ENCODE measurements around the gene BATF3. TPM values are rescaled to one million over a fixed set of nuclear protein-coding genes. Genes with fewer than 3 reads are reported as not detected.

BATF3 gene
- total RNA-seq, result 1 to 10 TPM in 2 of 3 donors, under 1 TPM in 1; 0.38 to 2.9 (median 1.6) TPM
- long read RNA-seq, donor 1, result 0 reads
- long read RNA-seq, donor 2, partial matches to known transcripts, result 0 of 1 reads
- long read RNA-seq, donor 2, other reads (novel, unspliced or antisense), result 0 of 1 reads

- Histone ChIP-seq H3K4me3 (no peak within 1 kb of the TSS), H3K4me1 (ENCODE audit: low read depth) (peaks cover 12% of the 10 kb centered on the region), H3K9me3 (no peaks in the 10 kb centered on the region), H3K36me3 (ENCODE audit: low read depth) (no peaks in the 10 kb centered on the region)
- TF ChIP-seq, protein P1, sequence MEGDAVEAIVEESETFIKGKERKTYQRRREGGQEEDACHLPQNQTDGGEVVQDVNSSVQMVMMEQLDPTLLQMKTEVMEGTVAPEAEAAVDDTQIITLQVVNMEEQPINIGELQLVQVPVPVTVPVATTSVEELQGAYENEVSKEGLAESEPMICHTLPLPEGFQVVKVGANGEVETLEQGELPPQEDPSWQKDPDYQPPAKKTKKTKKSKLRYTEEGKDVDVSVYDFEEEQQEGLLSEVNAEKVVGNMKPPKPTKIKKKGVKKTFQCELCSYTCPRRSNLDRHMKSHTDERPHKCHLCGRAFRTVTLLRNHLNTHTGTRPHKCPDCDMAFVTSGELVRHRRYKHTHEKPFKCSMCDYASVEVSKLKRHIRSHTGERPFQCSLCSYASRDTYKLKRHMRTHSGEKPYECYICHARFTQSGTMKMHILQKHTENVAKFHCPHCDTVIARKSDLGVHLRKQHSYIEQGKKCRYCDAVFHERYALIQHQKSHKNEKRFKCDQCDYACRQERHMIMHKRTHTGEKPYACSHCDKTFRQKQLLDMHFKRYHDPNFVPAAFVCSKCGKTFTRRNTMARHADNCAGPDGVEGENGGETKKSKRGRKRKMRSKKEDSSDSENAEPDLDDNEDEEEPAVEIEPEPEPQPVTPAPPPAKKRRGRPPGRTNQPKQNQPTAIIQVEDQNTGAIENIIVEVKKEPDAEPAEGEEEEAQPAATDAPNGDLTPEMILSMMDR (IDR thresholded peaks at IDR 0.05), result no peak
- peak; percentile 82 for ATAC-seq
- DNase-seq, result peak; percentile 39 to 71 (median 65)
- intact Hi-C loops (cut with DNase I, micrococcal nuclease), result no loop called here
These were observed at the start of gene BATF3 for GRCh38 chr1:212699625-212700222. Gene BATF3 (minus strand): TSS chr1:212699840. CDS start chr1:212699762, 78 bp downstream.

DNA sequence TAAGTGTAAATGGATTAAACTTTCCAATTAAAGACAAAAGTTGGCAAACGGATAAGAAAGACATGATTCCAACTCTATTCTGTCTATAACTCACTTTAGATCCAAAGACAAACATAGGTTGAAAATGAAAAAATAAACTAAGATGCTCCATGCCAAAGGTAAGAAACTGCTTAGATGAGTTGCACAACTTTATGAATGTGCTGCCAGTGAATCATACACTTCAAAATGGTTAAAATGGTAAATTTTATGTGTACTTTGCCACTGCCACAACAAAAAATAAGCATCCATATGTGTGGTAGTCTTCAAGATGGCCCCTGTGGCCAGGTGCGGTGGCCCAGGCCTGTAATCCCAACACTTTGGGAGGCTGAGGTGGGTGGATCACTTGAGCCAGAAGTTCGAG is 46.9 kb upstream of the BATF3 start:
- no peak for DNase-seq
- no peak for ATAC-seq
- intact Hi-C loops (cut with DNase I, micrococcal nuclease), result no loop called here
- Histone ChIP-seq H3K36me3 (ENCODE audit: low read depth) (no peaks in the 10 kb centered on the region), H3K4me1 (ENCODE audit: low read depth) (no peaks in the 10 kb centered on the region), H3K9me3 (no peaks in the 10 kb centered on the region), H3K4me3 (no peak overlapping the region)
- TF ChIP-seq, protein P1 (IDR thresholded peaks at IDR 0.05), result no peak

DNA sequence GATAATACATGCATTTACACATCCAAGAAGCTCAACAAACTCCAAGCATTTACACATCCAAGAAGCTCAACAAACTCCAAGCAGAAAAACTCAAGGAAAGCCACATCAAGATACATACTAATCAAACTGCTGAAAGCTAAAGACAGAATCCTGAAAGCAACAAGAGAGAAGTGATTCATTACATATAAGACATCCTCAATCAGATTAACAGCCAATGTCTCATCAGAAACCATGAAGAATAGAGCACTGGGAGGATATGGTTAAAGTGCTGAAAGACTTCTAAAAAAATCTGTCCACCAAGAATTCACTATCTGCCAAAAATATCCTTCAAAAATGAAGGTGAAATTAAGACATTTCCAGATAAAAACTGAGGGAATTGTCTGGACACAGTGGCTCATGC is 45.7 kb upstream of the BATF3 start:
- TF ChIP-seq, protein P1 (IDR thresholded peaks at IDR 0.05), result no peak
- DNase-seq (no peak), ATAC-seq (no peak)
- Histone ChIP-seq H3K36me3 (ENCODE audit: low read depth) (no peaks in the 10 kb centered on the region), H3K4me3 (no peak overlapping the region), H3K9me3 (no peaks in the 10 kb centered on the region), H3K4me1 (ENCODE audit: low read depth) (no peaks in the 10 kb centered on the region)
- intact Hi-C loops (cut with DNase I, micrococcal nuclease), result no loop called here

- ATAC-seq (no peak), DNase-seq (no peak)
- intact Hi-C loops (cut with DNase I, micrococcal nuclease), result no loop called here
- TF ChIP-seq, protein P1 (IDR thresholded peaks at IDR 0.05), result no peak
- H3K4me1 ChIP-seq (ENCODE audit: low read depth), result no peaks in the 10 kb centered on the region
- H3K36me3 ChIP-seq (ENCODE audit: low read depth), result no peaks in the 10 kb centered on the region
- no peaks in the 10 kb centered on the region for H3K9me3 ChIP-seq
- H3K4me3 ChIP-seq, result no peak overlapping the region
These were observed 44.3 kb upstream of the BATF3 start for GRCh38 chr1:212743901-212744475.

DNA sequence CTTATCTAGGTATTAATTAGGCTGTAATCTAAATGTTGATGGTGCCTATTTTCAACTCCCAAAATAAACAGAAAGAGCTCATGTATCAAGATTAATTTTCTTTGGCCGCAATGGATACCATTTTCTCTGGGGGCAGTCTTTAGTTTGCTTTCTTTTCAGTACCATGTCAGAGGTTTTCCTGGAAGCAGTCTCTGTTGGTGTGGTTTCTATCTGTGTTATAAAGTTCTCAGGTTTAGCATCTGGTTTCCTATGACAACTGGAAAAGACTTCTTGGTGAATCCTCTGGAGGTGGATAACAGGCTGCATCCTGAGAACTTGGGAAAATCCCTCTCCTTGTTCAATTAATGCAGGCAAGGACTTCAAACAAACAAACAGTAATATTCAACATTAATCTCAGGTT is 38.7 kb upstream of the BATF3 start:
- Histone ChIP-seq H3K9me3 (no peaks in the 10 kb centered on the region), H3K4me3 (no peak overlapping the region), H3K4me1 (ENCODE audit: low read depth) (no peaks in the 10 kb centered on the region), H3K36me3 (ENCODE audit: low read depth) (no peaks in the 10 kb centered on the region)
- TF ChIP-seq, protein P1 (IDR thresholded peaks at IDR 0.05), result no peak
- intact Hi-C loops (cut with DNase I, micrococcal nuclease), result no loop called here
- no peak for DNase-seq
- no peak for ATAC-seq
